DND-41 (cell line): ENCODE data around the gene SPTA1.

Experiments
- EZH2 ChIP-seq: IDR thresholded peaks from 3 replicates; pipeline ENCODE4 v1.6.1; 2012; ENCODE audit warnings: borderline replicate concordance, low read depth, mild to moderate bottlenecking, moderate library complexity, low read length, inconsistent platforms; ENCODE audit not compliant: severe bottlenecking
- TF ChIP-seq, protein P1 (sequence below): IDR thresholded peaks from 2 replicates; pipeline ENCODE4 v1.5.1; 2012; ENCODE audit warnings: borderline replicate concordance, low read length, moderate library complexity, mild to moderate bottlenecking; ENCODE audit not compliant: poor library complexity, severe bottlenecking; ENCODE audit errors: extremely low read depth

DNA sequence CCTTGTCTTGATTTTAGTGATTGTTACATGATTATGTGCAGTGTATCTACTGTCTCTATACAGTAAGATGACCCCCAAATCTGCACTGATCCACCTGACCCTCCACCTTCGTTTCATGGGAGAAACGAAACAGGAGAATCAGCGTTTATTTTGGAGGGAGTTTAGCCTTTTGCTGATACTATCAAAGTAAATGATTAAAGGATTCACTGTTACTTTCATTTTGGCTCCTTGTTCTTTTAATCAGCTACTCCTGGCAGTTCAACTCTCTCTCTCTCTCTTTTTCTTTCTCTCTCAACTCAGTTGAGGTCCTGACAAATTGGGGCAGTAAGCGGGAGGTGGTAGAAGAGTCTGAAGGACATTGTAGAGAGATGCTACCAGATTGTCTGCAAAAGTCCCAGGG, 43.9 kb upstream of the SPTA1 start:
- TF ChIP-seq, protein P1, sequence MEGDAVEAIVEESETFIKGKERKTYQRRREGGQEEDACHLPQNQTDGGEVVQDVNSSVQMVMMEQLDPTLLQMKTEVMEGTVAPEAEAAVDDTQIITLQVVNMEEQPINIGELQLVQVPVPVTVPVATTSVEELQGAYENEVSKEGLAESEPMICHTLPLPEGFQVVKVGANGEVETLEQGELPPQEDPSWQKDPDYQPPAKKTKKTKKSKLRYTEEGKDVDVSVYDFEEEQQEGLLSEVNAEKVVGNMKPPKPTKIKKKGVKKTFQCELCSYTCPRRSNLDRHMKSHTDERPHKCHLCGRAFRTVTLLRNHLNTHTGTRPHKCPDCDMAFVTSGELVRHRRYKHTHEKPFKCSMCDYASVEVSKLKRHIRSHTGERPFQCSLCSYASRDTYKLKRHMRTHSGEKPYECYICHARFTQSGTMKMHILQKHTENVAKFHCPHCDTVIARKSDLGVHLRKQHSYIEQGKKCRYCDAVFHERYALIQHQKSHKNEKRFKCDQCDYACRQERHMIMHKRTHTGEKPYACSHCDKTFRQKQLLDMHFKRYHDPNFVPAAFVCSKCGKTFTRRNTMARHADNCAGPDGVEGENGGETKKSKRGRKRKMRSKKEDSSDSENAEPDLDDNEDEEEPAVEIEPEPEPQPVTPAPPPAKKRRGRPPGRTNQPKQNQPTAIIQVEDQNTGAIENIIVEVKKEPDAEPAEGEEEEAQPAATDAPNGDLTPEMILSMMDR = no peak
- no peak for TF ChIP-seq EZH2
